Activated CD8-positive, alpha-beta memory T cell treated with anti-CD3 and anti-CD28 coated beads, Interleukin-2, amount 10 ng/mL, durations not matched to agents 7 days and 5 days (primary cell): Measurements from ENCODE around the gene AUH. TPM values are rescaled to one million over a fixed set of nuclear protein-coding genes. Genes with fewer than 3 reads are reported as not detected.
A peak's percentile ranks its signal among the peaks of the same experiment; 100 is the strongest.

Experiments used
- ATAC-seq: fragments of 150-1000 bp; cut with Tn5 transposase; one replicate; pipeline ENCODE4 v1.10.0; 2021; ENCODE audit warnings: moderate library complexity
- CTCF ChIA-PET: fragments of 350-600 bp; sonication (Branson Sonifier 250); formaldehyde crosslinking; loops from one replicate; lab custom pipeline; 2021; ENCODE audit warnings: antibody characterized with exemption; lab: Charles Lee
- DNase-seq: peaks from one replicate; pipeline ENCODE4 v3.0.0-alpha.2; 2020
- H3K27ac Mint-ChIP-seq: one replicate; pipeline ENCODE4 v1.8.0; 2021; ENCODE audit warnings: mild to moderate bottlenecking, mixed read lengths
- H3K27me3 Mint-ChIP-seq: one replicate; pipeline ENCODE4 v1.8.0; 2021; ENCODE audit warnings: mixed read lengths
- H3K36me3 Mint-ChIP-seq: one replicate; pipeline ENCODE4 v1.8.0; 2021; ENCODE audit warnings: mild to moderate bottlenecking, mixed read lengths
- H3K4me1 Mint-ChIP-seq: one replicate; pipeline ENCODE4 v1.8.0; 2021; ENCODE audit warnings: mixed read lengths
- H3K4me3 Mint-ChIP-seq: one replicate; pipeline ENCODE4 v1.8.0; 2021; ENCODE audit warnings: mild to moderate bottlenecking, moderate library complexity, mixed read lengths
- H3K9me3 Mint-ChIP-seq: one replicate; pipeline ENCODE4 v1.8.0; 2022; ENCODE audit warnings: low read depth, mixed read lengths
- total RNA-seq, 2 experiments: library from RNA; stranded (reverse); gene quantifications; one replicate each; pipeline ENCODE4 v1.2.3, GENCODE V29; 2021

The AUH gene, protein sequence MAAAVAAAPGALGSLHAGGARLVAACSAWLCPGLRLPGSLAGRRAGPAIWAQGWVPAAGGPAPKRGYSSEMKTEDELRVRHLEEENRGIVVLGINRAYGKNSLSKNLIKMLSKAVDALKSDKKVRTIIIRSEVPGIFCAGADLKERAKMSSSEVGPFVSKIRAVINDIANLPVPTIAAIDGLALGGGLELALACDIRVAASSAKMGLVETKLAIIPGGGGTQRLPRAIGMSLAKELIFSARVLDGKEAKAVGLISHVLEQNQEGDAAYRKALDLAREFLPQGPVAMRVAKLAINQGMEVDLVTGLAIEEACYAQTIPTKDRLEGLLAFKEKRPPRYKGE
- 10 to 100 TPM; 33.5 to 36.1 TPM for total RNA-seq

DNA sequence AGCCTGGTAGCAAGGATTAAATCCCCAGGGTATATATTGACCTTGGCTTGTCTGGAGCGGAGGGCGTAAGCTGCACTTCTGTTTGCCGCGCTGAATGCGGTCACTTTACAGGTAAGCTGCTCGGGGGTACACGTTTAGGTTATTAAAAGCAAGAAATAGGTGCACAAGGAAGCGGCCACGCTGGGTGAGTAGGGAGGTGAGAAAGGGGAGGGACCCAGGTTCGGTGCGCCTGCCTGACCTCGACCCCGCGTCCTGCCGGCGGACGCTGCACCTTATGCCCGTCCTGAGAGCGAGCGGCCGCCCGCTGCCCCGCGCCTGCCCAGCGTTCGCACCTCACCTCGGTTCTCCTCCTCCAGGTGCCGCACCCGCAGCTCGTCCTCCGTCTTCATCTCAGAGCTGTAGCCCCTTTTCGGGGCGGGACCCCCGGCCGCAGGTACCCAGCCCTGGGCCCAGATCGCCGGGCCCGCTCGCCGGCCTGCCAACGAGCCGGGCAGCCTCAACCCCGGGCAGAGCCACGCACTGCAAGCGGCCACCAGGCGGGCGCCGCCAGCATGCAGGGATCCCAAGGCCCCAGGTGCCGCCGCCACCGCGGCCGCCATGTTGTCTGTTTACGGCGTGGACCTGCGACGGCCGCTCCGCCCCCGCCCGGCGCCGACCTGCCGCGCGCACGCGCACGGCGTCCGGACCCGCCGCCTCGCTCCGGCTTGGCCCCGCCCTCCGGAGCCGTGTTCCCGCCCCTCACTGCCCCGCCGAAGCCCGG is at the start of gene AUH:
TSS of gene AUH (minus strand) at position 628 of the 760 bp plus-strand sequence. CDS start at position 599, 29 bp downstream.
- DNase-seq (peak; percentile 89), ATAC-seq (peak; percentile 86)
- Mint-ChIP-seq H3K27ac (peak within 1 kb of the TSS; percentile 90), H3K27me3 (no peaks in the 10 kb centered on the region), H3K36me3 (peaks cover 39% of the 10 kb centered on the region), H3K9me3 (peaks cover 2% of the 10 kb centered on the region), H3K4me3 (peak within 1 kb of the TSS; percentile 90), H3K4me1 (peaks cover 57% of the 10 kb centered on the region)
- CTCF ChIA-PET: interaction anchor here (0.9 to 3.4 kb wide), 10 partner anchors 15 to 328 kb away, joined by 3 to 29 read pairs (median 5); partner anchors contain the start of gene NFIL3

DNA sequence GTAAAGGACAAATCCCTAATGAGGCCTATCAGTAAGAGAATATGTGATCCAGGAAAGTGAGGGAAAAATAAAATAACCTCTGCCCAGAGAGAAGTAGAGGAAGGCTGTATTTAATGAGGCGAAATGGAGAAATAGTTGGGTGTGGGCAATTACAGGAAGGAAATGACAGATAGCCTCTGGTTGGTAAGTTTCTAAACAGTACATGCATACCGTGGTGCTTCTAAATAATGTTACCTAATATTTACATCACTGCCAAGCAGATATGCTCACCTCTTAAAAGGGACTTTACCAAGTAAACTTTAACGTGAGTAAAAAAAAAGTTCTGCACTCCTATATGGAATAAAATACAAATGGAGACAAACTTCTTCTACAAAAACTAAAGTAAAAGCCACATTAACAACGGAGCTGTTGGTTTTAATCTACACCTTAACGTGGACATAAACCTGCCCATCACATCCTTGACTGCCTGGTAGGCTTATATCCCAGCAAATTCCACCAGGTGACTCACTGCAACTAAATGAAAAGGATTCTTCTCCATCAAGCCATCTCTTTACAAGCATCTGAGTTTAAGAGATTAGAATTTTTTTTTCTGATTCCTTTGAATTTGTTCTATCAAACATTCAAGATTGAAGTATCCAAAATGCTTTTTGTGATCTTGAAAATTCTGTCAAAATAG is 49.5 kb upstream of the AUH start:
- CTCF ChIA-PET: interaction anchor here (0.8 to 1.3 kb wide), 3 partner anchors 11 to 33 kb away, joined by 3 to 4 read pairs (median 3); no protein-coding TSS in a partner anchor
- peak overlapping the region; percentile 52 for H3K27ac Mint-ChIP-seq
- H3K4me1 Mint-ChIP-seq: peaks cover 68% of the 10 kb centered on the region

DNA sequence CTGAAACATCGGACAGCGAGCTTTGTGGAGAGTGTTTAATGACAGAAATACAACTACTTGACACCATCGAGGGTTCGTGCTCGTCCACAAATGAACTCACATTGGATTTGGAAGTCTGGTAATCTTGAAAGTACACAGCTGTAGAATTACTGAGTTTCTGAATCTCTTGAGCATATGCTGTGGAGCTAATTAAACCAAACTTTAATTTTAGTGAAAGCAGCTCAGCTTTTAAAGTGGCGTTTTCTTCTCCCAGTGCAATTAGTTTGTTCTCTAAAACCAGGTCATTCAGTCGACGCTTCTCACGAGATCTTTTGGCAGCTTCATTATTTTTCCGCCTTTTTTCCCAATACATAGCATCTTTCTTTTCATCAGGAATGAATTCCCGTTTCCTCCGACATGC is 48.4 kb upstream of the AUH start:
- Mint-ChIP-seq H3K4me1 (peaks cover 62% of the 10 kb centered on the region), H3K4me3 (no peak overlapping the region), H3K27ac (no peak overlapping the region), H3K9me3 (no peaks in the 10 kb centered on the region), H3K27me3 (no peaks in the 10 kb centered on the region), H3K36me3 (peaks cover 74% of the 10 kb centered on the region)
- DNase-seq (no peak), ATAC-seq (no peak)
- CTCF ChIA-PET: interaction anchor here (1.1 to 1.6 kb wide), 2 partner anchors 9 to 13 kb away, joined by 3 to 5 read pairs; no protein-coding TSS in a partner anchor

More for the DNA sequence above, 49.5 kb upstream of the AUH start:
- Mint-ChIP-seq H3K36me3 (peaks cover 69% of the 10 kb centered on the region), H3K9me3 (no peaks in the 10 kb centered on the region), H3K27me3 (no peaks in the 10 kb centered on the region), H3K4me3 (no peak overlapping the region)
- DNase-seq (no peak), ATAC-seq (no peak)

DNA sequence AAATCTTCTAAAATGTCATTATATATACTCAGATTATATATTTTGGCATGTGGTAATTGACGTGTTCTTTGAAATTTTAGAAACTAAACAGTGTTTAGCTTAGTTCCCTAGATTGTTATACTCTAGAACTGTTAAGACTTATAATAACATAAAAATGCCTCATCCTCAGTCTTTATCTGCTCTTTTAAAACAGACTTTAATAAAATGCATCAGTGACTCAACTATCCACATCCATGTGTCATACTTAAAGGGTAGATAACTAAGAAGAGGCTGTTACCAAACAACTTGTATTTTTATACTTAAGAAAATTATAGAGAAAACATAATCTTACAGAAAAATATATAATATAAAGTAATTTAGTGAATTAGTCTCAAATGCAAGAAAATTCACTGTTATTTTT is 46.8 kb upstream of the AUH start:
- Mint-ChIP-seq H3K9me3 (no peaks in the 10 kb centered on the region), H3K4me3 (no peak overlapping the region), H3K27ac (no peak overlapping the region), H3K27me3 (no peaks in the 10 kb centered on the region), H3K36me3 (peaks cover 65% of the 10 kb centered on the region), H3K4me1 (peaks cover 60% of the 10 kb centered on the region)
- ATAC-seq: no peak
- CTCF ChIA-PET: no interaction called here
- DNase-seq: no peak

DNA sequence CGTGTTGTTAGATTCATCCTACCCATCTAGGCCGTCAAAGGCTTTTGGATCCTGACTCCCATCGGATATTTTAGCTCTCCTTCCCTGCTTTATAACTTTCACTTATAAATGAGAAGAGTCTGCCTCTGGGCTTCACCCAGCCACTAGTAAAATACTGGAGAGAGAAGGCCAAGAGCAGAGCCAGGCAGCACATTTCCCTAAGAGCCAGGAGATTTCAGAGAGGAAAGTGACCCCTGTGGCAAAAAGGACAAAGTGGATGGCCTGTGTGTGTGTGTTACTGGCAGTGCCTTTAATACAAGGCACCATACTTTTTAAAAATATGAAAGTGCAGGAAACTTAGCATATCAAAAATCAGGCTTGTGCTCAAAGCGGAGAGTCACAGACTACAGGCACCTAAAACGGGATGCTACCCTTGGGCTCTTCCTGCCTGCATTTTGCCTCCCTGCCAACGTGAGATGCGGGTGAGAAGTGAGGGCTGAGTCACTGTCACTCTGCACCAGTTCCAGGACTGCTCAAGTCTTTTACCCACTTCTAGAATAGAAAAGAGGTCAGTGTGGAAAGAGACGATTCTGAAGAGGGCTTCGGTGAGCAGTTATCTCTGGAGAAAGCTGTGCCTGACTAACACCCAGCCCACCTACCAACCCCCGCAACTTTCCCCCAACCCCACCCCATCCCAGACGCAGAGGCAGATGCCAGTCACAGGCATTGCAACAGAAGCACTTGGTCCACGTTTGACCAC is 46.0 kb upstream of the AUH start:
- H3K27me3 Mint-ChIP-seq: no peaks in the 10 kb centered on the region
- ATAC-seq (no peak), DNase-seq (no peak)
- H3K36me3 Mint-ChIP-seq: peaks cover 61% of the 10 kb centered on the region
- no peaks in the 10 kb centered on the region for H3K9me3 Mint-ChIP-seq
- CTCF ChIA-PET: no interaction called here
- peaks cover 56% of the 10 kb centered on the region for H3K4me1 Mint-ChIP-seq
- H3K27ac Mint-ChIP-seq: no peak overlapping the region
- H3K4me3 Mint-ChIP-seq: no peak overlapping the region

DNA sequence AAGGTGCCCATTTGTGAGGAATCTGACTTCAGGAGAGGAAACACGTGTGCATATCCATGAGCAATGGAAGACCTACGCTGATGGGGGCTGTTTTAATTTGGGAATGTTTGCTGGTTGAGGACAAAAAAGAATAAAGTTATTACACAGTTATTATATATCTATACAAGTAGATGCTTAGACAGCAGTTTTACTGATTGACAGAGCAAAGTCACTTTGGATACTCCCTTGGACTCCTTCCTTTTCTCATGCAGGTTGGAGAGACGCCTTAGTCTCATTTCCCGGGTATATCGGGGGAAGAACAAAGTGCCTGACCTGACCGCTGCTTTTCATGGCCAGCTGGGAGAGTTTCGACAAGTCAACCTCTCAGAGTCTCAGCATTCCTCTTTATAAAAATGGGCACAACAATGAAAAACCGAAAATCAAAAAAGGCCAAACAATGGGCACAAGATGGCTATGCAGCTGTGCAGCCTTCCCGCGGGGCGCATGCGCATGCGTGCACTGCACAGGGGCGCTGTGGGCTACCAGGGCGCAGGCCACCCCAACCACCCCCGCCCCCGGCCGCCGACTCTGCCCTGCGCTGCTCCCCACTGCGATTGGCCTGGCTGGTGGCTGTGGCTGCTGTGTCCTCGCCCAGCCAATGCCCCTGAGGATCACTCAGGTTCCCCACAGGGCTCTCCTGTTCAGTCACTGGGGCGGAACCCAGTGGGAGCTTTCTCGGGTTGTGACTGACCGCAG is 43.8 kb upstream of the AUH start:
- Mint-ChIP-seq H3K27ac (no peak overlapping the region), H3K4me3 (no peak overlapping the region), H3K36me3 (peaks cover 46% of the 10 kb centered on the region), H3K27me3 (no peaks in the 10 kb centered on the region), H3K9me3 (no peaks in the 10 kb centered on the region), H3K4me1 (peaks cover 38% of the 10 kb centered on the region)
- CTCF ChIA-PET: interaction anchor here (1.5 kb wide), 1 partner anchor 15 kb away, joined by 3 read pairs; no protein-coding TSS in a partner anchor
- ATAC-seq: no peak
- DNase-seq: no peak

DNA sequence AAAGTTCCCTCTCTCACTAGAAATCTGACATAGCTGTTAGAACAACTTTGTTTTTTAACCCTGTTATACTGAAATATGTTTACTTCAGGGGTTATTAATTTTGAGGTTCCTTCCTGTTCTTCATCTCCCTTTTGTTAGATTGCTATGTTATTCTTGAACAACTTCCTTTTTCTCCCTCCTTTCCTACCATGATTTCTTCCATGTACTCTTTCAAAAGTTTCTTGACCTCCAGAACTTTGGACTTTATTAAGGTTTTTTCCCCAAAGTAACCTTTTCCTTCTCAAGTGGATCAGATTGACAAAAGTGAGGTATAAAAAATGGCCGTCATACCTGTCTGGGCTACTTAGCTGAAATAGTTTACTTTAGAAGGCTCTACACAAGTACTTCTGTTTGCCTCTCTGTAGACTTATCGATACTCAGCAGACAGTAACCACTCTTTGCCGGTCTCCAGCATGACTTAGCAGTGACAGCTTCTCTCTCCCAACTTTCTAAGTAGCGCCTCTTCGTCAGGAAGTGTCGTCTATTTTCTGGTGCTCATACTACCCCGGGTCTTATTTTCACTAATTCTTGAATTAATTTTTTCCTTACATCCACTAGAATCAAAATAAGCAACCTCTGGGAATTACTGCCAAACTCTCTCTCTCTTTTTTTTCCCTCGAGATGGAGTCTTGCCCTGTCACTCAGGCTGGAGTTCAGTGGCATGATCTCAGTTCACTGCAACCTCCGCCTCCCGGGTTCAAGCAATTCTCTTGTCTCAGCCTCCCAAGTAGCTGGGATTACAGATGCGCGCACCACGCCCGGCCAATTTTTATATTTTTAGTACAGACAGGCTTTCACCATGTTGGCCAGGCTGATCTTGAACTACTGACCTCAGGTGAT is 42.2 kb upstream of the AUH start:
- H3K9me3 Mint-ChIP-seq: no peaks in the 10 kb centered on the region
- H3K4me3 Mint-ChIP-seq: no peak overlapping the region
- ATAC-seq (no peak), DNase-seq (no peak)
- H3K4me1 Mint-ChIP-seq: peaks cover 26% of the 10 kb centered on the region
- no peaks in the 10 kb centered on the region for H3K27me3 Mint-ChIP-seq
- H3K36me3 Mint-ChIP-seq: peaks cover 30% of the 10 kb centered on the region
- peak overlapping the region; percentile 12 for H3K27ac Mint-ChIP-seq
- CTCF ChIA-PET: interaction anchor here (0.8 kb wide), 1 partner anchor 89 kb away, joined by 3 read pairs; no protein-coding TSS in a partner anchor

DNA sequence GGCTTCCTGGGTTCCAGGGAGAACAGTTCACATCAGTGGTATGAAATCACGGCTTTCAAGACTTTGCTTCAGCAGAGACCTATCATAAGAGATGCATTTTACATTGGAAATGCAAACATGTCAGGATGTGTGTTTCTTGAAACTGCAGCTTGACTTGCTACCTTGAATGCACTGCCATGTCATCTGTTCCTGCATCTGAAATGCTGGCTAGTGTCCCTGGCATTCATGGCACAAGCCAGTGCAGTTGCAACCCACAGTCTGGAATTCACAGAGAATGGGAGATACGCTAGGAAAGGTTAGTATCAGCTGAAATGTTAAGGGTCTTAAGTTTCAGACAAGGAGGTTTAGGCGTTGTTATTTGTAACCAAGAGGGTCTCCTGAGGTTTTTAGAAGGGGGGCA is 37.2 kb upstream of the AUH start:
- DNase-seq (no peak), ATAC-seq (no peak)
- Mint-ChIP-seq H3K27me3 (no peaks in the 10 kb centered on the region), H3K9me3 (no peaks in the 10 kb centered on the region), H3K4me3 (no peak overlapping the region), H3K4me1 (peaks cover 35% of the 10 kb centered on the region), H3K27ac (no peak overlapping the region), H3K36me3 (no peaks in the 10 kb centered on the region)
- CTCF ChIA-PET: interaction anchor here (1.3 to 5.1 kb wide), 3 partner anchors 13 to 26 kb away, joined by 3 to 29 read pairs (median 3); partner anchors contain the start of gene NFIL3

DNA sequence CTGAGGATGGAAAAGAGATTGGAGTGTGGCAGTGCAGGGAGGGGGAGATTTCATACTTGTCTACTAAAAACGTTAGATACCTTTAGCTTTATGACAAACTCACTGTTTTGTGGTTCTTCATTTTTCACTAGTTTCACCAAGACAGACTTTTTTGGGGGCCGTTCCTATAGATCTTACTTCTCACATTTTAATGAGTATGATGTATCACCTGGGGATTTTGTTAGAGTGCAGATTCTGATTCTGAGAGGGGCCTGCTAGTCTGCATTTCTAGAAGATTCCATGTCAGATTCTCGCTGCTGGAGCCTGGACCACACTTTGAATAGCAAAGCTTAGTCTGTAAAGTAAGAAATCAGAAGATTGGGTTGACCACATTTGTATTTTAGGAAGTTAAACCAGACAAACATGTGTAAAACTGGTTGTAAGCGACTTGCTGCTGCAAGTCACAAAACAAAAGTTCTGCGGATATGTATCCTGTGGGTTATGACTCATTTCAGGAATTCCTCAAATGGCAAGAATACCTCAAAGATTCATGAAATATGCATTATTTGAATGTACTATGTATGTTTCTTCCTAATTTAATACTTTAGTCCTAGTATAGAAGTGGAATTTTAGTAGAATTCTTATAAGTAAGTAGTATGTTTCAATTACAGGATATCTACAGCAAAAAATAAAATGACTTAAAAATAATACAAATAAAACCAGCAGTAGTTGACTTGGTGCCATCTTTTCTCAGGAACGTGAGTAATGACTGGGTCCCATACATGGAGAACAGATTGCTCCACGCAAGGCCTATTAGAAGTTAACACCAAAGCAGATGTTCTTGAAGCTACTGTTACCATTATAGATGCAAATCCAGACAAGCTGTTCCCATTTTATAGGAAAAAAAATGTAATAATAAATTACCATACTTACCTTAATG is 34.1 kb upstream of the AUH start:
- no peaks in the 10 kb centered on the region for H3K27me3 Mint-ChIP-seq
- peak overlapping the region; percentile 85 for H3K27ac Mint-ChIP-seq
- peak; percentile 81 for ATAC-seq
- H3K4me3 Mint-ChIP-seq: peak overlapping the region; percentile 56
- peaks cover 3% of the 10 kb centered on the region for H3K36me3 Mint-ChIP-seq
- peak; percentile 53 for DNase-seq
- no peaks in the 10 kb centered on the region for H3K9me3 Mint-ChIP-seq
- CTCF ChIA-PET: interaction anchor here (1.4 to 5.1 kb wide), 3 partner anchors 29 to 37 kb away, joined by 3 to 29 read pairs (median 6); partner anchors contain the start of gene NFIL3
- peaks cover 26% of the 10 kb centered on the region for H3K4me1 Mint-ChIP-seq

DNA sequence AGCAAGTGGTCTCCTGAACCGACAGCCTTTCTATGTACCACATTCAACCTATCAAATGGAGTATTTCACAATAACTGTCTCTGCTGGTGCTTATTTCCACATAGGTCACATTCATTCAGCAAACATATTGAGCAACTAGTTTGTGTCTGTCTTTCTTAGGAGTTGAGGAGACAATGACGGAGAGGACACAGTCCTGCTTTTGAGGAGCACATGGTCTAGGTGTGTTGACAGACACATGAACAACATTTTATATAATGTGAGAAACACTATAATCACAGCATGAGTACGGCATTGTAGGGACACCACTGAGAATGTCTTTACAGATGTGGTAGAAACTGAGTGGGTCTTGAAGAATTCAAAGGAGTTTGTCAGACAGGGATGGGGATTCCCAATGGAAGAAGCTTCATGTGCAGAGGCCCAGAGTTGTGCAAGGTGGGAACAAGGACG is 33.4 kb upstream of the AUH start:
- no peaks in the 10 kb centered on the region for H3K9me3 Mint-ChIP-seq
- DNase-seq: no peak
- CTCF ChIA-PET: interaction anchor here (1.9 to 5.1 kb wide), 2 partner anchors 30 to 34 kb away, joined by 6 to 29 read pairs; partner anchors contain the start of gene NFIL3
- peaks cover 26% of the 10 kb centered on the region for H3K4me1 Mint-ChIP-seq
- H3K27ac Mint-ChIP-seq: peak overlapping the region; percentile 85
- peak overlapping the region; percentile 56 for H3K4me3 Mint-ChIP-seq
- H3K36me3 Mint-ChIP-seq: peaks cover 3% of the 10 kb centered on the region
- H3K27me3 Mint-ChIP-seq: no peaks in the 10 kb centered on the region
- ATAC-seq: peak; percentile 14
